Left ventricle myocardium inferior (tissue), 1 donor: ENCODE data around the gene DISP3. TPM values are rescaled to one million over a fixed set of nuclear protein-coding genes. Genes with fewer than 3 reads are reported as not detected.

Experiments
- DNase-seq: peaks from one replicate; pipeline ENCODE4 v3.0.0-alpha.2; 2020
- H3K27ac ChIP-seq: fragments of 200-600 bp; replicated peaks from 2 replicates; pipeline ENCODE4 v1.8.0; 2021
- H3K27me3 ChIP-seq: fragments of 200-600 bp; 2 replicates; pipeline ENCODE4 v1.8.0; 2021; ENCODE audit warnings: low read depth
- H3K36me3 ChIP-seq: fragments of 200-600 bp; 2 replicates; pipeline ENCODE4 v1.8.0; 2021
- H3K4me1 ChIP-seq: fragments of 200-600 bp; 2 replicates; pipeline ENCODE4 v1.8.0; 2021
- H3K4me3 ChIP-seq: fragments of 200-600 bp; 2 replicates; pipeline ENCODE4 v1.8.0; 2021; ENCODE audit warnings: mild to moderate bottlenecking, moderate library complexity
- H3K9me3 ChIP-seq: fragments of 200-600 bp; replicated peaks from 2 replicates; pipeline ENCODE4 v1.8.0; 2021
- intact Hi-C: fragments of 100-400 bp; cut with micrococcal nuclease; formaldehyde crosslinking; loops from one replicate; pipeline ENCODE4 v1.11.0; 2022
- total RNA-seq: library from RNA; stranded (reverse); fragmentation: NEBNext Ultra II Directional; extraction: Animal tissue kit (Norgen Biotek cat#: 25700); gene quantifications from one replicate; pipeline ENCODE4 v1.2.1, GENCODE V29; 2021
- TF ChIP-seq, protein P1 (sequence below): fragments of 200-600 bp; IDR thresholded peaks from 2 replicates; pipeline ENCODE4 v1.8.0; 2021; ENCODE audit warnings: antibody characterized with exemption, mild to moderate bottlenecking, borderline replicate concordance
- donor health status: DM: no; HTN: yes; CAD: no; lungs with severe emphysema.

The DISP3 gene
- total RNA-seq, 1 donor from 2014 or later, result not detected

DNA sequence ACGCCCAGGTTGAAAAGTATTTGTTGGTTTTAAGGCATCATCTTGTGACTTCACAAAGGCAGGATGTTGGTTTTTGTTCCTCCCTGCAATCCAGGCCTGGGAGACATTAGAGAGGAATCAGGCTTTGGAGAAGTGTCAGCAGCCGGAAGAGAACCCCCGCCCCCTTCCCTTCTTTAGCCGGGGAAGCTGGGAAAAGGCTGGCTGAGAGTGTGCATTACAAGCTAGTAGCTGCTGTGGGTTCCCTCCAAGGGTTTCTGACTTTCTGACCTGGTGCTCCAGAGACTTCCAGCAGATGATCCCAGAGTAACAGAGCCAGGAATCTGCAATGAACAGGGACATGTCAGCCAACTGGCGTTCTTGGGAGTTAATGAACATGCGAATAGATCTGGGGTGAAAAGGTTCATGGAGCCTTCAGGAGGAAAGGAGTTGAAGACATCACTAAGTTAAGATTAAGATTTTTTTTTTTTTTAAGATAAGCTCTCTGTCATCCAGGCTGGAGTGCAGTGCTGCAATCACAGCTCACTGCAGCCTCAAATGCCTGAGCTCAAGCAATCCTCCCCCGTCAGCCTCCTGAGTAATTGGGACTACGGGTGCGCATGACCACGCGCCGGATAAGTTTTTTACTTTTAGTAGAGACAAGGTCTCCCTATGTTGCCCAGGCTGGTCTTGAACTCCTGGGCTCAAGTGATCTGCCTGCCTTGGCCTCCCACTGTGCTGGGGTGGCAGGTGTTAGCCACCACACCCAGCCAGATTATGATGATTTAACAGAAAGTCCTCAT, 7.5 kb downstream of the DISP3 start:
- intact Hi-C loops, result no loop called here
- TF ChIP-seq, protein P1, sequence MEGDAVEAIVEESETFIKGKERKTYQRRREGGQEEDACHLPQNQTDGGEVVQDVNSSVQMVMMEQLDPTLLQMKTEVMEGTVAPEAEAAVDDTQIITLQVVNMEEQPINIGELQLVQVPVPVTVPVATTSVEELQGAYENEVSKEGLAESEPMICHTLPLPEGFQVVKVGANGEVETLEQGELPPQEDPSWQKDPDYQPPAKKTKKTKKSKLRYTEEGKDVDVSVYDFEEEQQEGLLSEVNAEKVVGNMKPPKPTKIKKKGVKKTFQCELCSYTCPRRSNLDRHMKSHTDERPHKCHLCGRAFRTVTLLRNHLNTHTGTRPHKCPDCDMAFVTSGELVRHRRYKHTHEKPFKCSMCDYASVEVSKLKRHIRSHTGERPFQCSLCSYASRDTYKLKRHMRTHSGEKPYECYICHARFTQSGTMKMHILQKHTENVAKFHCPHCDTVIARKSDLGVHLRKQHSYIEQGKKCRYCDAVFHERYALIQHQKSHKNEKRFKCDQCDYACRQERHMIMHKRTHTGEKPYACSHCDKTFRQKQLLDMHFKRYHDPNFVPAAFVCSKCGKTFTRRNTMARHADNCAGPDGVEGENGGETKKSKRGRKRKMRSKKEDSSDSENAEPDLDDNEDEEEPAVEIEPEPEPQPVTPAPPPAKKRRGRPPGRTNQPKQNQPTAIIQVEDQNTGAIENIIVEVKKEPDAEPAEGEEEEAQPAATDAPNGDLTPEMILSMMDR, result no peak
- Histone ChIP-seq H3K27ac (no peak overlapping the region), H3K36me3 (no peaks in the 10 kb centered on the region), H3K27me3 (peaks cover 90% of the 10 kb centered on the region), H3K4me1 (peaks cover 12% of the 10 kb centered on the region), H3K4me3 (no peak overlapping the region), H3K9me3 (no peaks in the 10 kb centered on the region)
- no peak for DNase-seq

DNA sequence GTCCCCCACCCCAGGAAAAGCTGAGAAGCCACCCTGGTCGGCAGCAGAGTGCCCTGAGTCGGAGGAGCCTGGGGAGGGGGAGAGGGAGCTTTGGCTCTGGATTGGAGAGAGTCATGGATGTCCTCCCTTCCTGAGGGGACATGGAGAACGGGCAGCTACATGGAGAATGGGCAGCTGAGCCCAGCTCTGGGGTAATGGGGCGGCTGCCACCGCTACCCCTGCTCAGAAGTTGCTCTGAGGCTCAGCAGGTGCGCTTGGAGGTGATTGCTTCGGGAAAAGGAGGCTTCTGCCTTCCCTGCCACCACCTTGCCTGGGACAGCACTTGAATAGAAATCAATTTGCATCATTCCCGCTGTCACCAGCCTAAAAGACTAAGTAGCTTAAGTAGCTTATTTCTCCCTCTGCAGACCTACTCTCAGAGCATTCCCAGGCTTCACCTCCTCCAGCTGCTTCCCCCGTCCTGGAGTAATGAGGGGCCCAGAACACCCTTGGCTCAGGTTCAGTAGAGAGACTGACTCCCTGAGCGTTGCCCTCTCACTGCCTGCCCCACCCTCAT, 8.3 kb downstream of the DISP3 start:
- Histone ChIP-seq H3K4me1 (peaks cover 12% of the 10 kb centered on the region), H3K27me3 (peaks cover 82% of the 10 kb centered on the region), H3K4me3 (no peak overlapping the region), H3K9me3 (no peaks in the 10 kb centered on the region), H3K36me3 (no peaks in the 10 kb centered on the region), H3K27ac (no peak overlapping the region)
- TF ChIP-seq, protein P1, result no peak
- no peak for DNase-seq
- intact Hi-C loops, result no loop called here

DNA sequence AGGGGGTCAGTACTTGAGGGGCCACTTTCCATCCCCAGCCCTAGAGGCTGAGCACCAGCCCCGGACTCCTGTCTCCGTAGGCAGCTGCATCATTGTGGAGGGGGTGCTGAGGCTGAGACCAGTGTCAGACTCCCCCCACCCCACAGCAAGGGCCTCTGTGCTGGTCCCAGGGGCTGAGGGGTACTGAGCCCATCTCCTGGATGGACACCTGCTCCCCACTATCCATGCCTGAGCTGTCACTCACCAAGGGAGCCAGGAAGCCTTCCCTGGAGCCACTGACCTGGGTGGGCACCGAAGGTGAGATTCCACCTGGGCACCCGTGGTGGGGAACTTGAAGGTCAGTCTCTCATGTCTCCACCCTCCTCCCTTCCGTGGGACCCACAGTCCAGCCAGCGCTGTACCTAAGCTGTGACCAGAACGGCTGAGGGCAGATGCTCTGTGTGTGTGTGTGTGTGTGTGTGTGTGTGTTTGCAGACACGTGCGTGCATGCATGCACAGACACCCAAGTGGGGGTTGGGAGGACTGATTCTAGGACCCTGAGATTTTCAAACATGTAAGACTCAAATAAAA, 9.3 kb downstream of the DISP3 start:
- intact Hi-C loops, result no loop called here
- H3K9me3 ChIP-seq, result peaks cover 3% of the 10 kb centered on the region
- TF ChIP-seq, protein P1, result no peak
- H3K4me3 ChIP-seq, result no peak overlapping the region
- no peak for DNase-seq
- H3K4me1 ChIP-seq, result peaks cover 12% of the 10 kb centered on the region
- peaks cover 82% of the 10 kb centered on the region for H3K27me3 ChIP-seq
- no peaks in the 10 kb centered on the region for H3K36me3 ChIP-seq
- no peak overlapping the region for H3K27ac ChIP-seq

DNA sequence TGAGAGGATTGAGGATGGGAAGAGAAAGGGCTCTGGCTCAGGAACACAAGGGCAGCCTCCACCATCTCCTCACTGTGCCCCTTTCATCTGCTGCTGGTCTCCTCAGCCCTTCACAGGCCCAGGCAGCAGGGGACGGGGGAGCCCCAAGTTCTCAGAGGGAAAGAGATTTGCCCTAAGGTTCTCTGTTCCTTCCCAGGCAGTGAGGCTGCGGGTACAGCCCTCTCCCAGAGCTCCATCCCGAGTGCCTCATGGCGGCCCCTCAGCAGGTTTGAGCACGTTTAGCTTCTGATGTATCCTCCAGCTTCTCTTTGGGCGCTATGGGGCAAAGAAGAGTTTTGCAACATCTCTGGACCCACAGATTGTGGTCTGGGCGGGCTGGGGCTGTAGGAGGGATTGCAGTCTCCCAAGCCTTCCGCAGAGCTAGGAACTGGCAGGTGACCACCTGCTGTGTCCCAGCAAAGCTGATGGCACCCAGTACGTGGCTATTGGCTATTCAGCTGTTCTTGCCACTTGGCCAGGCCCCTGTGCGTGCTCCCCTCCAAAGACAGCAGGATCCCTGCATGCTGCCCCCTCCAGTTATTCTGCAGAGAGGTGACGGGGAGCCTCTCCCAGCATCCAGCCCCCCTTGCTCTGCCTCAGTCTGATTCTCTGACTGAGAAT, 10.1 kb downstream of the DISP3 start:
- TF ChIP-seq, protein P1, result no peak
- no peak for DNase-seq
- intact Hi-C loops, result no loop called here
- H3K27ac ChIP-seq, result no peak overlapping the region
- peaks cover 84% of the 10 kb centered on the region for H3K27me3 ChIP-seq
- no peak overlapping the region for H3K4me3 ChIP-seq
- peaks cover 7% of the 10 kb centered on the region for H3K4me1 ChIP-seq
- peaks cover 8% of the 10 kb centered on the region for H3K9me3 ChIP-seq
- no peaks in the 10 kb centered on the region for H3K36me3 ChIP-seq

DNA sequence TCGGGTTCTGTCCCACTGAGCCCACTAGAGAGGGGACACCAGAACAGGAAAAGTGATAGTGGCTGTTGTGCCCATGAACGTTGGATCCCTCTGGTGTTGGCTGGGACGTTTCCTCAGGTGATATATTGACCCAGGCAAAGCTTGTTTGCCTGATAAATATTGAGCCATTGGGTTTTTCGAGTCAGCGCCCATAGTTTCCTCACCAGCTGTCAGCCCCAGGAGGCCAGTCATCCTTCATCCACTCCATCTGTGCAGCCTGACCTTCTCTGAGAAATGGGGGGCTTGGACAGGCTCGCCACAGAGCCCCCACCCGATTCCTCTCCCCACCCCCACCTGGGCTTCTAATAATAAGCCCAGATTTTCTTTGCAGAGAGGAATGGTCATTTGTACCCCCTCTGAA, 13.3 kb downstream of the DISP3 start:
- no peaks in the 10 kb centered on the region for H3K4me1 ChIP-seq
- DNase-seq, result no peak
- H3K4me3 ChIP-seq, result no peak overlapping the region
- peaks cover 8% of the 10 kb centered on the region for H3K9me3 ChIP-seq
- H3K27me3 ChIP-seq, result peaks cover 67% of the 10 kb centered on the region
- TF ChIP-seq, protein P1, result no peak
- no peaks in the 10 kb centered on the region for H3K36me3 ChIP-seq
- intact Hi-C loops, result no loop called here
- no peak overlapping the region for H3K27ac ChIP-seq
